Type B pancreatic cell (in vitro differentiated cells): ENCODE measurements around the gene HOXA9. TPM values are rescaled to one million over a fixed set of nuclear protein-coding genes. Genes with fewer than 3 reads are reported as not detected.
A peak's percentile ranks its signal among the peaks of the same experiment; 100 is the strongest.

Experiments used
- DNase-seq: peaks from one replicate; pipeline ENCODE4 v3.0.0; 2021; ENCODE audit warnings: mixed read lengths; ENCODE audit not compliant: unreplicated experiment; ENCODE audit errors: extremely low spot score
- H3K27ac Mint-ChIP-seq: 2 replicates; pipeline ENCODE4 v1.8.0; 2021; ENCODE audit warnings: mild to moderate bottlenecking, mixed read lengths
- H3K27me3 Mint-ChIP-seq: 2 replicates; pipeline ENCODE4 v1.8.0; 2021; ENCODE audit warnings: mixed read lengths
- H3K36me3 Mint-ChIP-seq: 2 replicates; pipeline ENCODE4 v1.8.0; 2021; ENCODE audit warnings: mixed read lengths
- H3K4me1 Mint-ChIP-seq: one replicate; pipeline ENCODE4 v1.8.0; 2021; ENCODE audit warnings: mixed read lengths; ENCODE audit not compliant: unreplicated experiment
- H3K4me3 Mint-ChIP-seq: 2 replicates; pipeline ENCODE4 v1.8.0; 2021; ENCODE audit warnings: mild to moderate bottlenecking, mixed read lengths
- H3K9me3 Mint-ChIP-seq: 2 replicates; pipeline ENCODE4 v1.8.0; 2021; ENCODE audit warnings: mixed read lengths
- total RNA-seq: library from RNA; stranded (reverse); gene quantifications from 2 replicates; pipeline ENCODE4 v1.2.1, GENCODE V29; 2021; ENCODE audit warnings: low replicate concordance
- TF ChIP-seq, protein P1 (sequence below): fragments of 200-600 bp; sonication (generic); conservative IDR thresholded peaks from 2 replicates; pipeline ENCODE4 v1.5.0; 2021; ENCODE audit warnings: antibody characterized with exemption, mild to moderate bottlenecking

Gene HOXA9
- total RNA-seq, 1 donor from 2014 or later: 4.1 TPM

DNA sequence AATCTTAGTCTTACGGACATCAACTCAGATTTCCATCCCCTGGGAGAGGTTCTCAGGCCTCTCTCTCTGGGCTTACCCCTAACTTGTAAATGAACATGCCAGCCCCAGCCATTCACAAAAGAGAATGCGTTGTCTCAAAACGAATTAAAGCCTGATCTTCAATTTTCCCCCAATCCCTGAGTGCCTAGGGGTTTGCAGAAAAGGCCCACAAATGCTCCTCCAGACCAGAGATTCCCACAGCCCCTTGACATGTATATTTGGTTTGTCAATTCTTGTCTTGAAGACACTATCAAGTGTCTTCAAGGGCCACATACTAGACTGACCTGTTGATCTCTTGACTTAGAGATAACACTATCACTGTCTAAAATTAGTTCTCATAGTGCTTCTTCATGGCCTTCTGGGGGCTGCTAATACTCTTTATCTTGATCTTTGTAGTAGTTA, 46.4 kb upstream of the HOXA9 start:
- DNase-seq: no peak
- no peaks in the 10 kb centered on the region for H3K9me3 Mint-ChIP-seq
- peaks cover 99% of the 10 kb centered on the region for H3K27me3 Mint-ChIP-seq
- H3K36me3 Mint-ChIP-seq: no peaks in the 10 kb centered on the region
- TF ChIP-seq, protein P1, sequence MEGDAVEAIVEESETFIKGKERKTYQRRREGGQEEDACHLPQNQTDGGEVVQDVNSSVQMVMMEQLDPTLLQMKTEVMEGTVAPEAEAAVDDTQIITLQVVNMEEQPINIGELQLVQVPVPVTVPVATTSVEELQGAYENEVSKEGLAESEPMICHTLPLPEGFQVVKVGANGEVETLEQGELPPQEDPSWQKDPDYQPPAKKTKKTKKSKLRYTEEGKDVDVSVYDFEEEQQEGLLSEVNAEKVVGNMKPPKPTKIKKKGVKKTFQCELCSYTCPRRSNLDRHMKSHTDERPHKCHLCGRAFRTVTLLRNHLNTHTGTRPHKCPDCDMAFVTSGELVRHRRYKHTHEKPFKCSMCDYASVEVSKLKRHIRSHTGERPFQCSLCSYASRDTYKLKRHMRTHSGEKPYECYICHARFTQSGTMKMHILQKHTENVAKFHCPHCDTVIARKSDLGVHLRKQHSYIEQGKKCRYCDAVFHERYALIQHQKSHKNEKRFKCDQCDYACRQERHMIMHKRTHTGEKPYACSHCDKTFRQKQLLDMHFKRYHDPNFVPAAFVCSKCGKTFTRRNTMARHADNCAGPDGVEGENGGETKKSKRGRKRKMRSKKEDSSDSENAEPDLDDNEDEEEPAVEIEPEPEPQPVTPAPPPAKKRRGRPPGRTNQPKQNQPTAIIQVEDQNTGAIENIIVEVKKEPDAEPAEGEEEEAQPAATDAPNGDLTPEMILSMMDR: no peak
- peaks cover 6% of the 10 kb centered on the region for H3K4me1 Mint-ChIP-seq
- H3K27ac Mint-ChIP-seq: no peak overlapping the region
- no peak overlapping the region for H3K4me3 Mint-ChIP-seq

DNA sequence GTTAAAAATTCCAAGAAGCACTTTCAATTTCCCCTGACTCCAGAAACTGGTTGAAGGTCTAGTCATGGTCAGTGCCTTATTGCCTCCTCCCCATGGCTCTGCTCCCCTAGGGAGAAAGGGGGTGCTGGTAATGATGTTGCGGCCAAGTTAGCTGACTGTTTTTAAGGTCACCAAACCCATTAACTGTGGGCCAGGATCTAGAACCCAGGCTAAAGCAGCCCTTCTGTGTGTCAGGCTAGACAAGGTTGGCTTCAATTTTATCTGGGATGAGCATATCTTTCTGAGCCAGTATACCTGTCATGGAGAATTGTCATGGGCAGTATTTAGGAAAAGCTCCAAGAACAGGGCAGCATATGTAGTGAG, 45.7 kb upstream of the HOXA9 start:
- Mint-ChIP-seq H3K27me3 (peaks cover 99% of the 10 kb centered on the region), H3K27ac (no peak overlapping the region), H3K9me3 (no peaks in the 10 kb centered on the region), H3K36me3 (no peaks in the 10 kb centered on the region), H3K4me1 (peaks cover 6% of the 10 kb centered on the region), H3K4me3 (no peak overlapping the region)
- no peak for DNase-seq
- TF ChIP-seq, protein P1: no peak

DNA sequence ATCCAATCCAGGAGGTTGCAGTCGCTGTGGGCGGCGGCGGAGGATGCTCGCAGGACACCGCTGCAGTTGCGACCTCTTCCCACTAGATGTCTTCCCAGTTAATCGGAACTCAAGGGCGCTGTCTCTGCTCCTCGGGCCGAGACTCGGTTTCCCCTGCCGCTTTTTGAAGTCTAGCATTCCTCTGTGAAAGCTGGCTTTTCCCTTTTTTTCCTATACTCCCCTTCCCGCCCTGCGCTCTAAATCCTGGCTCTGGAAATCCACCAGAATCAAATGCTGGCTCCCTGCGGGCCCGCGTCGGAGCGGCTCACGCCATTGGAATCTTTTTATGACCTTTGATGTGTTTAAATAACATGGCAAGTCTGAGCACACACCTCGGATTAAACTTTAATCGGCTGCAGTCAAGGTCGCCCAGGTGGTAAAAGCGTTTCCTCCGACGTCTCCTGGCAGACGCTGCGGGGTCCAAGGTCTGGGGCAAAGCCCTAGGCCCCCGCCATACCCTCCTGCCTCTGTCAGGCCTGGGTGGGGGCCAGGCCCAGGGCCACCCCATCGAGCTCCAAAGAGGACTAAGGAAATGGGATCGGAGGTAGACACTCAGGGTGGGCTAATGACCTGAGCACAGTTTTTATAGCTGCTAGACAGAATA, 45.2 kb upstream of the HOXA9 start:
- H3K4me3 Mint-ChIP-seq: peak overlapping the region; percentile 78
- TF ChIP-seq, protein P1: peak; percentile 84

DNA sequence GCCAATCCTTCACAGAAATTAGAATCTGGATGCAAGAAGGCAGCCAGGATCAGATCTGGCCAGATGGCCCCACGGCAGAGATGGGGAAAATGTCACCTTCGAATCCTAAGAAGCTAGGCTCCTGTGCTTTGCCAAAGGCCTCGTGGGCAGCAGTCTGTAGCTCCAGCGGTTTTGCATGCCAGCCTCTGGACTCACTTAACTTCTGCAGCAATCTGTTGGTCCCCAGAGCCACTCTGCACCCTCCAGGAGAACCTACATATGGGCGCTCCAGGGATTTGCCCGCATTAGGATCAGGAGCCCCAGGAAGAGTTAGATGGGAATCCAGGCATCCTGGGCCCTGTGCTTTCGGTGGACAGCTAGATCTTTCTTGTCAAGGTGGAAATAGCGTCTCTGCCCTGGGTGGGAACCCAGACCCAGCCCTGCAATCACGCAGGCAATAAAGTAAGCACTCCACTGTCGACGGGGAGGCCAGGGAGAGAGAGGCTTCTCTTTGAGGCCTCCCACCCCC, 44.6 kb upstream of the HOXA9 start:
- TF ChIP-seq, protein P1: no peak
- Mint-ChIP-seq H3K36me3 (no peaks in the 10 kb centered on the region), H3K9me3 (no peaks in the 10 kb centered on the region), H3K27ac (no peak overlapping the region), H3K4me3 (peak overlapping the region; percentile 78), H3K27me3 (peaks cover 99% of the 10 kb centered on the region), H3K4me1 (peaks cover 10% of the 10 kb centered on the region)
- DNase-seq: no peak

More for the DNA sequence above, 45.2 kb upstream of the HOXA9 start:
- Mint-ChIP-seq H3K27me3 (peaks cover 99% of the 10 kb centered on the region), H3K4me1 (peaks cover 10% of the 10 kb centered on the region), H3K27ac (no peak overlapping the region), H3K36me3 (no peaks in the 10 kb centered on the region), H3K9me3 (no peaks in the 10 kb centered on the region)
- no peak for DNase-seq

DNA sequence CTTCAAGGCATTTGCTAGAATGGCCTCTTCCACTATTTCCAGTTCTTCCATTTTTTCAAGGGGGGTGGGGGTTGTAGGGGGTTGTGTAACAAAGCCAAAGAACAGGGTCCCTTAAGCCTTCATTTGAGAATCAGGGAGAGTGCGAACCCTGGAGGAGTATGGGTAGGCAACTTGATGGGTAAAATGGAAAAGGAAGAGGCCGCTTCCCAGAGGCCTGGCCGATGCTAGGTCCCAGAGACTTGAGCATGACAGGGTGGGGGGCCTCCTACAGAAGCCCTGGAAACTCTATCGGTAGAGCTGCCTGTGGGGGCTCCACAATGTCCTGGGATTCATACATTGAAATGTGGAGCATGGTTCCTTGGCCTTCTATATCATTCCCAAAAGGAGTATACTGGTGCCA, 43.7 kb upstream of the HOXA9 start:
- Mint-ChIP-seq H3K4me3 (no peak overlapping the region), H3K4me1 (peaks cover 10% of the 10 kb centered on the region), H3K9me3 (no peaks in the 10 kb centered on the region), H3K27ac (no peak overlapping the region), H3K36me3 (no peaks in the 10 kb centered on the region), H3K27me3 (peaks cover 99% of the 10 kb centered on the region)
- TF ChIP-seq, protein P1: no peak
- DNase-seq: no peak
